AG08395 (cell line): ENCODE measurements around the gene ZFR2.
A peak's percentile ranks its signal among the peaks of the same experiment; 100 is the strongest.

ENCODE experiments used
- DNase-seq: peaks from one replicate; pipeline ENCODE4 v3.0.0; 2012; ENCODE audit warnings: mixed read lengths, low spot score

Gene ZFR2

GRCh38 chr19:3813473-3814392 lies 55.1 kb downstream of the ZFR2 start:
- no peak for DNase-seq

- no peak for DNase-seq
These were observed 58.0 kb downstream of the ZFR2 start for GRCh38 chr19:3810708-3811355.

- no peak for DNase-seq
These were observed 58.7 kb downstream of the ZFR2 start for GRCh38 chr19:3809881-3810707.

GRCh38 chr19:3808420-3809143 lies 60.3 kb downstream of the ZFR2 start:
- no peak for DNase-seq

GRCh38 chr19:3807574-3808354 lies 61.1 kb downstream of the ZFR2 start:
- no peak for DNase-seq

GRCh38 chr19:3807131-3807480 lies 61.7 kb downstream of the ZFR2 start:
- DNase-seq: no peak

GRCh38 chr19:3805859-3806258 lies 63.0 kb downstream of the ZFR2 start:
- no peak for DNase-seq

GRCh38 chr19:3804429-3804828 lies 64.4 kb downstream of the ZFR2 start:
- DNase-seq: no peak

GRCh38 chr19:3803986-3804385 lies 64.9 kb downstream of the ZFR2 start:
- no peak for DNase-seq

- no peak for DNase-seq
These were observed 65.5 kb downstream of the ZFR2 start for GRCh38 chr19:3803114-3803888.

- DNase-seq: peak; percentile 36
These were observed 67.3 kb downstream of the ZFR2 start for GRCh38 chr19:3801412-3802096.

GRCh38 chr19:3800996-3801395 lies 67.8 kb downstream of the ZFR2 start:
- no peak for DNase-seq

GRCh38 chr19:3798137-3798536 lies 70.7 kb downstream of the ZFR2 start:
- no peak for DNase-seq

- DNase-seq: no peak
These were observed 72.5 kb downstream of the ZFR2 start for GRCh38 chr19:3796358-3796757.

- no peak for DNase-seq
These were observed 75.0 kb downstream of the ZFR2 start for GRCh38 chr19:3793799-3794198.

GRCh38 chr19:3792114-3792513 lies 76.7 kb downstream of the ZFR2 start:
- DNase-seq: no peak

- DNase-seq: no peak
These were observed 77.9 kb downstream of the ZFR2 start for GRCh38 chr19:3790941-3791340.

GRCh38 chr19:3790209-3790734 lies 78.6 kb downstream of the ZFR2 start:
- no peak for DNase-seq

- DNase-seq: no peak
These were observed 79.7 kb downstream of the ZFR2 start for GRCh38 chr19:3788996-3789778.
